Brain microvascular endothelial cell (primary cell): ENCODE measurements around the gene GOSR2.
"Not testable (repeated sequence)": the region's sequence is repeated elsewhere in the genome, so short reads cannot be mapped to it uniquely, and the experiment has no call there.

Source experiments
- DNase-seq: peaks from one replicate; pipeline ENCODE4 v3.0.0-alpha.2; 2020
- H3K27ac ChIP-seq: fragments of 250-450 bp; sonication (Bioruptor Pico); 2 replicates; pipeline ENCODE4 v1.5.1; 2020; ENCODE audit warnings: mild to moderate bottlenecking, moderate library complexity
- H3K27me3 ChIP-seq: fragments of 250-450 bp; sonication (Bioruptor Pico); replicated peaks from 2 replicates; pipeline ENCODE4 v1.5.1; 2020; ENCODE audit warnings: mild to moderate bottlenecking
- H3K36me3 ChIP-seq: fragments of 250-450 bp; sonication (Bioruptor Pico); replicated peaks from 2 replicates; pipeline ENCODE4 v1.5.1; 2020; ENCODE audit warnings: mild to moderate bottlenecking
- H3K4me3 ChIP-seq: 2 replicates; pipeline ENCODE4 v1.5.1; 2011; ENCODE audit warnings: low read depth, mild to moderate bottlenecking, control low read depth, low read length, moderate library complexity
- in situ Hi-C: cut with HindIII; loops from 2 replicates; pipeline ENCODE4 v1.10.0; 2017; ENCODE audit warnings: low sequenced_read_pairs, low pct_ligation_motif_present
- TF ChIP-seq, protein P1 (sequence below): IDR thresholded peaks from 2 replicates; pipeline ENCODE4 v1.5.1; 2011; ENCODE audit warnings: low read depth, mild to moderate bottlenecking, moderate library complexity, low read length, control low read depth, inconsistent platforms; ENCODE audit errors: missing control alignments

The GOSR2 gene

DNA sequence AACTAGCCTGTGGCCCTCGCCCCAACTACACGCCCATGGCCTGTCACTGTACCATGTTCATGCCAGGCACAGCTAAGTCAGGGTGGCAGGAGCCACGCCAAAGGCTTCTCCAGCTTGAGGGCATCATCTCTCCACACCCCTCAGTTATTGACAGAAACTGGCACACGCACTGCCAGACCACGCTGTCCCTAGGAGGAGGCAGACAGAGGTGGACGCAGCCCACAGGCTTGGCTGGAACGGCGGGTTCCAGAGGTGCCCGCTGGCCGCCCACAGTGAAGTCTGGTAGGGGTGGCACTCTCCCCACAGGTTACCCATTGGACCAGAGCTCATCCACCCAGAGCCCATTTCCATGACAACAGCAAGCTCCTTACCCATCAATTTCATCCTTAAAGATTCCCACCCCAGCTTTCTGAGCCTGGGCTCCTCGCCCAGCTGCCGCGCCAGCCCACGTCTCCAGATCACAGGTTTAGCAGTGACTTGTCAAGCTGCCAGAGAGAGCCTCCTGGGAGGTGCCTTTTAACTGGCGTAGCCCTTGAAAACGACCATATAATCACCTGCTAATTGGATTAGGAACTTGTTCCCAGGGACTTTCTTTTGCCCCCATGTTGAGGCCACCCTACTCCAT lies 28.1 kb downstream of the GOSR2 start:
- H3K4me3 ChIP-seq, result no peak overlapping the region
- no peak for DNase-seq
- peaks cover 7% of the 10 kb centered on the region for H3K27me3 ChIP-seq
- in situ Hi-C loops, result no loop called here
- no peaks in the 10 kb centered on the region for H3K36me3 ChIP-seq
- TF ChIP-seq, protein P1, sequence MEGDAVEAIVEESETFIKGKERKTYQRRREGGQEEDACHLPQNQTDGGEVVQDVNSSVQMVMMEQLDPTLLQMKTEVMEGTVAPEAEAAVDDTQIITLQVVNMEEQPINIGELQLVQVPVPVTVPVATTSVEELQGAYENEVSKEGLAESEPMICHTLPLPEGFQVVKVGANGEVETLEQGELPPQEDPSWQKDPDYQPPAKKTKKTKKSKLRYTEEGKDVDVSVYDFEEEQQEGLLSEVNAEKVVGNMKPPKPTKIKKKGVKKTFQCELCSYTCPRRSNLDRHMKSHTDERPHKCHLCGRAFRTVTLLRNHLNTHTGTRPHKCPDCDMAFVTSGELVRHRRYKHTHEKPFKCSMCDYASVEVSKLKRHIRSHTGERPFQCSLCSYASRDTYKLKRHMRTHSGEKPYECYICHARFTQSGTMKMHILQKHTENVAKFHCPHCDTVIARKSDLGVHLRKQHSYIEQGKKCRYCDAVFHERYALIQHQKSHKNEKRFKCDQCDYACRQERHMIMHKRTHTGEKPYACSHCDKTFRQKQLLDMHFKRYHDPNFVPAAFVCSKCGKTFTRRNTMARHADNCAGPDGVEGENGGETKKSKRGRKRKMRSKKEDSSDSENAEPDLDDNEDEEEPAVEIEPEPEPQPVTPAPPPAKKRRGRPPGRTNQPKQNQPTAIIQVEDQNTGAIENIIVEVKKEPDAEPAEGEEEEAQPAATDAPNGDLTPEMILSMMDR, result no peak
- no peak overlapping the region for H3K27ac ChIP-seq

DNA sequence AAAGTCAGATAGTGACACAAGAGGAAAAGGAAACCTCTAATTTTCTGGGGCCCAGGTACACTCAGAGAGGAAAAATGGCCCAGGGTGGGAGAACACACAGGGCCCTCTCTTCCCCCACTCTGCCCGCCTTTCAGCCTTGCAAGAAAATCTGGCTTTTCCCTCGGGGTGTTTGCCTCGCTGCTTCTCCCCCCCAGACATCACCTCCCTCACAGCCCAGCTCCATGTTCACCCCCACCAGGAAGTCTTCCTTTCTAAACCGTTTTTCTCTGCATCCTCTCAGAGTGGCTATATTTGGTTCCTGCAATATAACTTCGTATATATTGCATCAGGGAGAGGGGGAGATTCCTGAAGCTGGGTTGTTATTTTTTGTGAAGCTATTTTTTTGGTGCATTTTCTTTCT lies 28.7 kb downstream of the GOSR2 start:
- Histone ChIP-seq H3K36me3 (no peaks in the 10 kb centered on the region), H3K27me3 (peaks cover 7% of the 10 kb centered on the region), H3K4me3 (no peak overlapping the region), H3K27ac (no peak overlapping the region)
- no peak for DNase-seq
- TF ChIP-seq, protein P1, result no peak
- in situ Hi-C loops, result no loop called here

DNA sequence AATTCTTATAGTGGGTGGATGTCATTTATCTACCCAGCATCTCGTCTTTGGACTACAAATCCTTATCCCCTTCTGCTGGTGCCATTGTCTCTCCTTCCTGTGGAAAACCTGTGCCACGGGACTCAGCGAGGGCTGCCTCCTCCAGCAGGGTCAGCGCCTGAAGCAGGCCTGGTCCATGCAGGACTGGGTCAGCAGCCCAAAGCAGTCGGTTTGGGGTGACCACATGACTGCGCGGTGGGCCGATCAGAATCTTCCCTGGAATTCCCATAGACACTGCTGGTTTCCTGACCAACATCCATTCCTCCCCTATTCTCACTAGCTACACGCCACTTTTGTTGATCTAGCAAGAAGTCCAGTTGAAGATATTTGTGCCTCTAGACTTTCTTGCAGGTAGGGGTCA lies 29.2 kb downstream of the GOSR2 start:
- no peak overlapping the region for H3K4me3 ChIP-seq
- no peak overlapping the region for H3K27ac ChIP-seq
- H3K36me3 ChIP-seq, result no peaks in the 10 kb centered on the region
- no peak for DNase-seq
- TF ChIP-seq, protein P1, result no peak
- peaks cover 7% of the 10 kb centered on the region for H3K27me3 ChIP-seq
- in situ Hi-C loops, result no loop called here

DNA sequence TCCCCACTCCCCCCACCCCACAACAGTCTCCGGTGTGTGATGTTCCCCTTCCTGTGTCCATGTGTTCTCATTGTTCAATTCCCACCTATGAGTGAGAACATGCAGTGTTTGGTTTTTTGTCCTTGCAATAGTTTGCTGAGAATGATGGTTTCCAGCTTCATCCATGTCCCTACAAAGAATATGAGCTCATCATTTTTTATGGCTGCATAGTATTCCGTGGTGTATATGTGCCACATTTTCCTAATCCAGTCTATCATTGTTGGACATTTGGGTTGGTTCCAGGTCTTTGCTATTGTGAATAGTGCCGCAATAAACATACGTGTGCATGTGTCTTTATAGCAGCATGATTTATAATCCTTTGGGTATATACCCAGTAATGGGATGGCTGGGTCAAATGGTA lies 30.2 kb downstream of the GOSR2 start:
- H3K27me3 ChIP-seq, result peaks cover 15% of the 10 kb centered on the region
- DNase-seq, in situ Hi-C loops, H3K36me3 ChIP-seq, H3K27ac ChIP-seq, H3K4me3 ChIP-seq: not testable (repeated sequence)

DNA sequence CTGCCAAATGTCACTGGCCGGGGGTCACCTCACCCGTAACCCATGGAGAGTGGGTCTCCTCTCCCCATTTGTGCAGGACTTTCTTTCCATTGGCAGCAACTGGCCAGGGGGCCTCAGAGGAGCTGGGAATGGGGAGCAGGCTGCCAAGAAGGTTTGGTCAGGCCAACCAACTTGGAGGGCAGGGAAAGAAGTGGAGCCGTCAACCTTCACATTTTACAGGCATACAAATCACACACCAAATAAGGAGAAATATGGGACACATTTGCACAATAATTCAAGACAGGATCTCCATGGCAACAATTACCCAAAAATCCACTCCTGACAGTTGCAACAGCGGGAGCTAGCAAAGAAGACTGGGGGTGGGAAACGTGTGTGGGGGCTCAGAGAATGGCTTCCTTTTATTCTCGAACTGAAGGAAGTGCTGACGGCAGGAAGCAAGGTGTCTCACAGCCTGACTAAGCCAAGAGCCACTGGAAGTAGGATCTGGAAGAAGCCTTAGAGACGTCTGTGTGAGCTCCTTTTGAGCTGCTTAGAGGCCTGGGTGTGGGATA lies 35.2 kb downstream of the GOSR2 start:
- in situ Hi-C loops, result no loop called here
- Histone ChIP-seq H3K36me3 (no peaks in the 10 kb centered on the region), H3K27ac (no peak overlapping the region), H3K4me3 (no peak overlapping the region), H3K27me3 (peaks cover 14% of the 10 kb centered on the region)
- no peak for DNase-seq
- TF ChIP-seq, protein P1, result no peak

DNA sequence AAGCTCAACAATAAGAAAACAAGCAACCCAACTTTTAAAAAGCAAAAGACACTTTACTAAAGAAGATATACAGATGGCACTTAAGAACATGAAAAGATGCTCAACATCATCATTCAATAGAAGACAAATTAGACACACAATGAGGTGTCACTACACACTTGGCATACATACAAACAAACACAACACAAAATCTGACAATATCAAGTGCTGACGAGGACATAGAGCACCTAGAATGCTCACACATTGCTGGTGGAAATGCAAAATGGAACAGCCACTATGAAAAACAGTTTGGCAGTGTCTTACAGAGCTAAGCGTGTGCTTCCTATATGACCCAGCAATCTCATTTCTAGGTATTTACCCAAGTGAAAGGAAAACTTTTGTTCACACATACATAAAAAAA lies 37.2 kb downstream of the GOSR2 start:
- H3K36me3 ChIP-seq, result no peaks in the 10 kb centered on the region
- DNase-seq, result no peak
- no peak overlapping the region for H3K27ac ChIP-seq
- no peak overlapping the region for H3K4me3 ChIP-seq
- TF ChIP-seq, protein P1, result no peak
- H3K27me3 ChIP-seq, result peaks cover 14% of the 10 kb centered on the region
- in situ Hi-C loops, result no loop called here
